HEK293T (cell line): ENCODE data around the gene ALOX12B.

ENCODE experiments used
- ARNT ChIP-seq: fragments of 450-650 bp; IDR thresholded peaks from 2 replicates; pipeline ENCODE4 v1.6.1; 2017; ENCODE audit warnings: mild to moderate bottlenecking
- LEF1 ChIP-seq: fragments of 450-650 bp; IDR thresholded peaks from 2 replicates; pipeline ENCODE4 v1.6.1; 2017; ENCODE audit warnings: mild to moderate bottlenecking, borderline replicate concordance
- NFRKB ChIP-seq: fragments of 450-650 bp; IDR thresholded peaks from 2 replicates; pipeline ENCODE4 v1.6.1; 2016; ENCODE audit warnings: mild to moderate bottlenecking, moderate library complexity

GRCh38 chr17:8046929-8047768 is 40.4 kb downstream of the ALOX12B start:
- TF ChIP-seq LEF1 (no peak), NFRKB (no peak), ARNT (no peak)
